Aorta (tissue), 5 donors: ENCODE measurements around the gene OLA1. TPM values are rescaled to one million over a fixed set of nuclear protein-coding genes. Genes with fewer than 3 reads are reported as not detected.

Experiments used
- ATAC-seq: fragments of 200-7000 bp; cut with Tn5 transposase; one replicate; pipeline ENCODE4 v1.9.1; 2022; ENCODE audit warnings: moderate library complexity; ENCODE audit not compliant: low FRiP score
- DNase-seq, 2 donors: peaks; one replicate each; pipeline ENCODE4 v3.0.0-alpha.2; 2020
- H3K27ac ChIP-seq, 2 donors: one replicate each; pipeline ENCODE4 v1.5.1; 2013; ENCODE audit warnings: low read length in 2 of 2, mild to moderate bottlenecking in 2 of 2, moderate library complexity in 2 of 2, control low read depth in 1 of 2, inconsistent platforms in 1 of 2, low read depth in 1 of 2
- H3K27me3 ChIP-seq, 2 donors: one replicate each; pipeline ENCODE4 v1.6.1; 2013; ENCODE audit warnings: control low read depth in 1 of 2, low read length in 1 of 2, mild to moderate bottlenecking in 1 of 2, moderate library complexity in 1 of 2; ENCODE audit not compliant: insufficient read depth in 2 of 2, control insufficient read depth in 1 of 2
- H3K36me3 ChIP-seq, 2 donors: one replicate each; pipeline ENCODE4 v1.6.1; 2013; ENCODE audit warnings: control low read depth in 1 of 2, low read length in 1 of 2, mild to moderate bottlenecking in 1 of 2; ENCODE audit not compliant: insufficient read depth in 2 of 2, control insufficient read depth in 1 of 2
- H3K4me1 ChIP-seq, 2 donors: one replicate each; pipeline ENCODE4 v1.6.1; 2013; ENCODE audit warnings: low read length in 2 of 2, control low read depth in 1 of 2, mild to moderate bottlenecking in 1 of 2, moderate library complexity in 1 of 2; ENCODE audit not compliant: insufficient read depth in 2 of 2, control insufficient read depth in 1 of 2
- H3K4me3 ChIP-seq, 2 donors: one replicate each; pipeline ENCODE4 v1.5.1; 2013; ENCODE audit warnings: low read length in 2 of 2, control low read depth in 1 of 2, mild to moderate bottlenecking in 1 of 2
- H3K9me3 ChIP-seq: one replicate; pipeline ENCODE4 v1.6.1; 2013; ENCODE audit warnings: mild to moderate bottlenecking, low read length; ENCODE audit not compliant: control insufficient read depth
- WGBS, 2 donors: extraction: QIAGEN DNeasy Blood & Tissue Kit; methylation state at CpG; one replicate each; pipeline ENCODE4 v1.1.7; 2013; 5-methylcytosine and 5-hydroxymethylcytosine counted together
- intact Hi-C, 2 donors: fragments of 100-400 bp; cut with DNase I; formaldehyde crosslinking; loops; one replicate each; pipeline versions ENCODE4 v1.14.2 to v1.15.0; 2022
- polyA plus RNA-seq, 2 donors: library from polyadenylated mRNA; stranded (reverse); fragments of 200-250 nt; gene quantifications; one replicate each; pipeline ENCODE4 v1.2.3, GENCODE V29; 2013
- total RNA-seq, 2 donors: library from RNA; stranded (reverse); fragmentation: NEBNext Ultra II Directional; extraction: Animal tissue kit (Norgen Biotek cat#: 25700); gene quantifications; one replicate each; pipeline ENCODE4 v1.2.1, GENCODE V29; 2021
- donor health status: healthy with polysubstance abuse.
- donor health status: Bipolar disorder and iron deficiency.
- donor health status: DM: no; HTN: no; CAD: no.
- donor health status: DM: no; HTN: no; CAD: no.
- donor health status: DM: yes; HTN: yes; CAD: no.

OLA1 gene
- total and polyA plus RNA-seq, 4 donors: 45.2 to 64.0 (median 54.3) TPM

DNA sequence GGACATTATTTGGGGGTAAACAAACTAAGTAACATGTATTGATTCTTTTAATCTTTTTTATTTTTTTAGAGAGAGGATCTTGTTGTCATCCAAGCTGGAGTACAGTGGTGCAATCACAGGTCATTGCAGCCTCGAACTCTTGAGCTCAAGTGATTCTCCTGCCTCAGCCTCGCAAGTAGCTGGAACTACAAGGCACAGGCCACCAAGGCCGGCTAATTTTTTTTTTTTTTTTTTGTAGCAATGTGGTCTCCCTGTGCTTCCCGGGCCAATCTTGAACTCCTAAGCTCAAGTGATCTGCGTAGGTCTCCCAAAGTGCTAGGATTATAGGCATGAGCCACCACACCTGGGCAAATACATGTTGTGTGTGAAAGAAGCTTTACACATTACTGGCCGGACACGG, 29.6 kb downstream of the OLA1 start:
- Histone ChIP-seq H3K4me3 (no peak overlapping the region), H3K36me3 (no peaks in the 10 kb centered on the region), H3K27me3 (no peaks in the 10 kb centered on the region), H3K4me1 (peaks cover 1 to 2% of the 10 kb centered on the region in 2 donors), H3K9me3 (no peaks in the 10 kb centered on the region), H3K27ac (no peak overlapping the region)
- WGBS, 2 donors: 92 to 95% methylated on average over 7 of the region's 7 CpGs
- ATAC-seq (no peak), DNase-seq (no peak)
- intact Hi-C loops: no loop called here

- Histone ChIP-seq H3K27me3 (no peaks in the 10 kb centered on the region), H3K4me3 (no peak overlapping the region), H3K27ac (no peak overlapping the region), H3K4me1 (peaks cover 1 to 2% of the 10 kb centered on the region in 2 donors), H3K9me3 (no peaks in the 10 kb centered on the region), H3K36me3 (no peaks in the 10 kb centered on the region)
- whole genome bisulfite sequencing, 2 donors: 72 to 83% methylated on average over 1 of the region's 1 CpG
- intact Hi-C loops: no loop called here
- DNase-seq: no peak
- no peak for ATAC-seq
These were observed 30.5 kb downstream of the OLA1 start for GRCh38 chr2:174217869-174218268.

DNA sequence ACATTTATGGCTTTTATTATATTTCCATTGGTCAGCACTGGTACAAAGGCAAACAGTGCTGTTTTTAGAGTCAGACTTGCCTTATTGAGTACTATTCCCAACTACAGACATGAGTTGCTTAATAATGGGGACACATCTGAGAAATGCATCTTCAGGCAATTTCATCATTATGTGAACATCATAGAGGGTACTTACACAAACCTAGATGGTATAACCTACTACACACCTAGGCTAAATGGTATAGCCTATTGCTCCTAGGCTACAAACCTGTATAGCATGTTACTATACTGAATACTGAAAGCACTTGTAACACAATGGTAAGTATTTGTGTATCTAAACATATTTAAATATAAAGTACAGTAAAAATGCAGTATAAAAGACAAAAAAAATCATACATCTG, 36.4 kb downstream of the OLA1 start:
- no peaks in the 10 kb centered on the region for H3K36me3 ChIP-seq
- no peak for ATAC-seq
- H3K4me3 ChIP-seq: no peak overlapping the region
- DNase-seq: no peak
- no peaks in the 10 kb centered on the region for H3K27me3 ChIP-seq
- no peaks in the 10 kb centered on the region for H3K9me3 ChIP-seq
- H3K4me1 ChIP-seq: no peaks in the 10 kb centered on the region
- no peak overlapping the region for H3K27ac ChIP-seq
- intact Hi-C loops: no loop called here

GRCh38 chr2:174210862-174211261, 37.5 kb downstream of the OLA1 start:
- Histone ChIP-seq H3K27me3 (no peaks in the 10 kb centered on the region), H3K9me3 (no peaks in the 10 kb centered on the region), H3K4me1 (no peaks in the 10 kb centered on the region), H3K27ac (no peak overlapping the region), H3K4me3 (no peak overlapping the region), H3K36me3 (no peaks in the 10 kb centered on the region)
- DNase-seq: no peak
- 96 to 98% methylated on average over 2 of the region's 2 CpGs for WGBS, 2 donors
- intact Hi-C loops: no loop called here
- ATAC-seq: no peak

GRCh38 chr2:174209325-174209724, 39.0 kb downstream of the OLA1 start:
- Histone ChIP-seq H3K4me1 (no peaks in the 10 kb centered on the region), H3K36me3 (no peaks in the 10 kb centered on the region), H3K27me3 (no peaks in the 10 kb centered on the region), H3K27ac (no peak overlapping the region), H3K9me3 (no peaks in the 10 kb centered on the region), H3K4me3 (no peak overlapping the region)
- 74 to 82% methylated on average over 2 of the region's 2 CpGs for WGBS, 2 donors
- intact Hi-C loops: no loop called here
- ATAC-seq (no peak), DNase-seq (no peak)

DNA sequence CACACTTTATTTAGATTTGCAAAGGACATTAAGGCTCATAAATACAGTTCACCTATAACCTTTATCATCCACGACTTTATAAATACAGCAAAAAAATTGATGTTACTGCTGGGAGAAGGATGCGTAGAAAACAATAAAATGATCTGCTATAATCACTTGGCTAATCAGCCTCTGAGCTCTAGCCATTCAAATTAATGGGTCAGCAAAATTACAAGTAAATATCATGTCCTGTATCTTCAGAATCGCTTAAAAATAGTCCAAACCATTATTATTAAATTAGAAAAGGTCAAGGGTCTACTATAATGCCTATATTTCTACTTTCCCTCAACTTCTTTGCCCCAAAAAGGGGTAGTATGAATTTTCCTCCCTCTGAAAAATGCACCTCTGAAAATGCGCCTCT, 40.3 kb downstream of the OLA1 start:
- no peaks in the 10 kb centered on the region for H3K27me3 ChIP-seq
- 76 to 96% methylated on average over 4 of the region's 4 CpGs for WGBS, 2 donors
- DNase-seq (no peak), ATAC-seq (no peak)
- intact Hi-C loops: no loop called here
- H3K4me3 ChIP-seq: no peak overlapping the region
- no peaks in the 10 kb centered on the region for H3K9me3 ChIP-seq
- H3K27ac ChIP-seq: no peak overlapping the region
- H3K36me3 ChIP-seq: no peaks in the 10 kb centered on the region
- no peaks in the 10 kb centered on the region for H3K4me1 ChIP-seq

- Histone ChIP-seq H3K27ac (no peak overlapping the region), H3K4me1 (no peaks in the 10 kb centered on the region), H3K27me3 (no peaks in the 10 kb centered on the region), H3K9me3 (no peaks in the 10 kb centered on the region), H3K36me3 (no peaks in the 10 kb centered on the region), H3K4me3 (no peak overlapping the region)
- WGBS, 2 donors: 89 to 94% methylated on average over 2 of the region's 2 CpGs
- intact Hi-C loops: no loop called here
- DNase-seq (no peak), ATAC-seq (no peak)
These were observed 42.8 kb downstream of the OLA1 start for GRCh38 chr2:174205562-174205961.

GRCh38 chr2:174202188-174202587, 46.1 kb downstream of the OLA1 start:
- Histone ChIP-seq H3K4me1 (no peaks in the 10 kb centered on the region), H3K27me3 (no peaks in the 10 kb centered on the region), H3K27ac (no peak overlapping the region), H3K4me3 (no peak overlapping the region), H3K9me3 (no peaks in the 10 kb centered on the region), H3K36me3 (no peaks in the 10 kb centered on the region)
- DNase-seq (no peak), ATAC-seq (no peak)
- intact Hi-C loops: no loop called here
- 98 to 99% methylated on average over 4 of the region's 4 CpGs for WGBS, 2 donors

GRCh38 chr2:174198846-174199564, 49.3 kb downstream of the OLA1 start:
- H3K27ac ChIP-seq: no peak overlapping the region
- no peaks in the 10 kb centered on the region for H3K4me1 ChIP-seq
- DNase-seq (no peak), ATAC-seq (no peak)
- 70 to 81% methylated on average over 2 of the region's 2 CpGs for whole genome bisulfite sequencing, 2 donors
- H3K4me3 ChIP-seq: no peak overlapping the region
- no peaks in the 10 kb centered on the region for H3K9me3 ChIP-seq
- intact Hi-C loops: no loop called here
- H3K36me3 ChIP-seq: no peaks in the 10 kb centered on the region
- H3K27me3 ChIP-seq: no peaks in the 10 kb centered on the region
